ENCODE results near the gene BCR. TPM values are rescaled to one million over a fixed set of nuclear protein-coding genes. Genes with fewer than 3 reads are reported as not detected.

BCR gene
- total and polyA plus RNA-seq, 2 of the 4 experiments (the other 2 are of a cell fraction), result 28.9 to 44.6 TPM

GRCh38 chr22:23161574-23161973 is 18.7 kb upstream of the BCR start:
- DNase-seq (no peak), ATAC-seq (ENCODE audit: low read depth) (no peak)
- H3K79me1 ChIP-seq (ENCODE audit: low read depth in 1 of 2, low read length in 2 of 2), result no peaks in the 10 kb centered on the region
- no peak overlapping the region for H2BK20ac ChIP-seq (ENCODE audit: low read depth, low read length)
- H2BK120ac ChIP-seq (ENCODE audit: low read depth, low read length), result no peak overlapping the region
- CTCF ChIA-PET, result interaction anchor here (1.0 kb wide), 1 partner anchor 12 kb away, joined by 3 read pairs; no protein-coding TSS in a partner anchor
- 69% methylated on average over 3 of the region's 13 CpGs; no CpG with 5 or more reads in 1 of the 2 experiments for WGBS, 2 experiments (ENCODE audit: extremely low coverage in 2 of 2, insufficient read length in 1 of 2)
- H3K27me3 ChIP-seq (ENCODE audit: control insufficient read depth, insufficient read depth, low read length), result peaks cover 3% of the 10 kb centered on the region; the same call in 1 of the 2 replicates
- intact Hi-C loops (cut with micrococcal nuclease), result no loop called here
- no peaks in the 10 kb centered on the region for H4K20me1 ChIP-seq (ENCODE audit: insufficient read depth, low read length)
- no peak overlapping the region for H4K8ac ChIP-seq (ENCODE audit: low read depth in 2 of 2, low read length in 2 of 2)
- H3K18ac ChIP-seq (ENCODE audit: low read depth, low read length), result no peak overlapping the region
- no peak overlapping the region for H2AK5ac ChIP-seq (ENCODE audit: low read depth, low read length)
- TF ChIP-seq RAD21 (IDR thresholded peaks at IDR 0.05; ENCODE audit: low read length) (no peak), ELK1 (IDR thresholded peaks at IDR 0.05; ENCODE audit: borderline replicate concordance, low read depth, low read length) (no peak), MXI1 (IDR thresholded peaks at IDR 0.05; ENCODE audit: borderline replicate concordance, low read depth, low read length) (no peak), FOS (IDR thresholded peaks at IDR 0.05; ENCODE audit: low read depth, low read length) (no peak), RCOR1 (IDR thresholded peaks at IDR 0.05; ENCODE audit: insufficient replicate concordance, low read length) (no peak), CHD1 (IDR thresholded peaks at IDR 0.05; ENCODE audit: low read depth, low read length) (no peak), MAFK (IDR thresholded peaks at IDR 0.05; ENCODE audit: low read depth, low read length) (no peak), MAZ (IDR thresholded peaks at IDR 0.05; ENCODE audit: borderline replicate concordance, low read depth, low read length) (no peak), CTCF (conservative IDR thresholded peaks at IDR 0.05; ENCODE audit: low read depth, low read length) (no peak), RFX5 (IDR thresholded peaks at IDR 0.05; ENCODE audit: low read depth, low read length) (no peak), POLR2A (IDR thresholded peaks at IDR 0.05; ENCODE audit: low read depth, low read length) (no peak), BHLHE40 (IDR thresholded peaks at IDR 0.05; ENCODE audit: low read depth, low read length) (no peak), USF2 (IDR thresholded peaks at IDR 0.05; ENCODE audit: low read depth, low read length) (no peak), NFE2L2 (IDR thresholded peaks at IDR 0.05; ENCODE audit: low read depth, low read length) (no peak), CEBPB (IDR thresholded peaks at IDR 0.05; ENCODE audit: low read depth, low read length) (no peak), SMC3 (IDR thresholded peaks at IDR 0.05; ENCODE audit: low read depth, low read length) (no peak)
- H3K9me3 ChIP-seq (ENCODE audit: control insufficient read depth, insufficient read depth, low read length), result no peaks in the 10 kb centered on the region; the same call in 1 of the 2 replicates
- H3K4me3 ChIP-seq (ENCODE audit: insufficient read depth, low read depth, low read length), result no peak overlapping the region
- H3K4me1 ChIP-seq (ENCODE audit: control insufficient read depth, insufficient read depth, low read length), result peaks cover 5% of the 10 kb centered on the region; the same call in 1 of the 2 replicates
- POLR2A ChIA-PET (ENCODE audit: unreplicated experiment), result no interaction called here
- H3K4me2 ChIP-seq (ENCODE audit: low read depth, low read length), result no peak overlapping the region
- no peak overlapping the region for H3K4ac ChIP-seq (ENCODE audit: low read depth, low read length)
- H3K56ac ChIP-seq (ENCODE audit: extremely low read depth, insufficient read depth, low read length), result no peak overlapping the region
- H3K36me3 ChIP-seq (ENCODE audit: control insufficient read depth, insufficient read depth, low read length), result no peaks in the 10 kb centered on the region
- H2AK9ac ChIP-seq (replicated peaks; ENCODE audit: low read depth, low read length, poor library complexity), result no peak overlapping the region
- H2AFZ ChIP-seq (replicated peaks; ENCODE audit: low read length, poor library complexity), result no peak overlapping the region
- H3K9me1 ChIP-seq (ENCODE audit: insufficient read depth, low read length), result no peaks in the 10 kb centered on the region
- dilution Hi-C loops (cut with HindIII; ENCODE audit: low sequenced_read_pairs, unreplicated experiment), result no loop called here
- H4K5ac ChIP-seq (ENCODE audit: low read depth, low read length), result no peak overlapping the region
- H3K23ac ChIP-seq (ENCODE audit: low read depth, low read length), result no peak overlapping the region
- H2BK5ac ChIP-seq (ENCODE audit: low read depth, low read length, poor library complexity, severe bottlenecking), result no peak overlapping the region
- H4K91ac ChIP-seq (ENCODE audit: insufficient read depth, low read depth, low read length), result no peak overlapping the region
- no peak overlapping the region for H3K14ac ChIP-seq (replicated peaks; ENCODE audit: low read depth, low read length)
- no TSS peak for BruUV-seq (replicated peaks)
- in situ Hi-C loops (cut with MboI; ENCODE audit: low sequenced_read_pairs), result no loop called here
- H3K9ac ChIP-seq (ENCODE audit: low read depth, low read length), result no peak overlapping the region
- H3K27ac ChIP-seq (ENCODE audit: insufficient read depth, low read length), result no peak overlapping the region
- no peak overlapping the region for H2BK15ac ChIP-seq (ENCODE audit: low read depth, low read length)

Data from IMR-90 (cell line).